ENCODE data around the gene SPATA31E1. TPM values are rescaled to one million over a fixed set of nuclear protein-coding genes. Genes with fewer than 3 reads are reported as not detected.

Gene SPATA31E1
- total and polyA plus RNA-seq, 7 experiments from 2014 or later: not detected

DNA sequence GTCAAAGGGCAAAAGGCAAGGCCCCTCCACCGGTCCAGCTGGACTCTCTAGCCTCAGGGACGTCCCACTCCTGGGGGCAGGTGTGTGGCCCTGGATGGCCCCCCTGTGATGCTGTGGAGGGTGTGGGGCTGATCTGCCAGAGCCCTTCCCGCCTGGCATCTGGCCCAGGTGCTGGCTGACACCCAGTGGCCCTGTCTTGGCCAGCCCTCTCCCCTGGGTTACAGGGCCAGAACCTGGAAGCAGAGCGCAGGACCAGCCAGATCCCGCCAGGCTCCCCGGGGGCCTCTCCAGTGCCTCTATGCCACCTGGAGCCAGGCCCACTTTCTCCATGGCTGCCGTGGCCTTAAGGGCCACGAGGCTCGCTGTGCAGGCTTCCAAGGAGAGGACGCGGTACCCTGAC lies 22.9 kb upstream of the SPATA31E1 start:
- Mint-ChIP-seq H3K4me3 (no peak overlapping the region), H3K27ac (no peak overlapping the region), H3K4me1 (peaks cover 0 to 6% (median 0%) of the 10 kb centered on the region in 7 donors), H3K36me3 (peaks cover 0 to 13% (median 10%) of the 10 kb centered on the region in 5 donors), H3K9me3 (peaks cover 7 to 37% (median 11%) of the 10 kb centered on the region in 11 donors), H3K27me3 (peaks cover 0 to 6% (median 0%) of the 10 kb centered on the region in 5 donors)
- Histone ChIP-seq H3K4me1 (ENCODE audit: control insufficient read depth in 2 of 2, insufficient read depth in 2 of 2, low read length in 2 of 2) (no peaks in the 10 kb centered on the region), H3K9me3 (ENCODE audit: control insufficient read depth in 2 of 3, low read length in 3 of 3) (no peaks in the 10 kb centered on the region), H3K36me3 (ENCODE audit: control insufficient read depth in 2 of 3, insufficient read depth in 3 of 3, low read length in 3 of 3) (no peaks in the 10 kb centered on the region), H3K27me3 (ENCODE audit: control insufficient read depth in 2 of 2, insufficient read depth in 2 of 2, low read length in 2 of 2) (no peaks in the 10 kb centered on the region), H3K4me3 (ENCODE audit: low read length) (no peak overlapping the region), H3K27ac (ENCODE audit: low read depth, low read length) (no peak overlapping the region)
- intact Hi-C loops (cut with micrococcal nuclease): no loop called here
- POLR2A ChIA-PET: no interaction called here
- CTCF ChIA-PET: no interaction called here
- DNase-seq (no peak), ATAC-seq (no peak)

DNA sequence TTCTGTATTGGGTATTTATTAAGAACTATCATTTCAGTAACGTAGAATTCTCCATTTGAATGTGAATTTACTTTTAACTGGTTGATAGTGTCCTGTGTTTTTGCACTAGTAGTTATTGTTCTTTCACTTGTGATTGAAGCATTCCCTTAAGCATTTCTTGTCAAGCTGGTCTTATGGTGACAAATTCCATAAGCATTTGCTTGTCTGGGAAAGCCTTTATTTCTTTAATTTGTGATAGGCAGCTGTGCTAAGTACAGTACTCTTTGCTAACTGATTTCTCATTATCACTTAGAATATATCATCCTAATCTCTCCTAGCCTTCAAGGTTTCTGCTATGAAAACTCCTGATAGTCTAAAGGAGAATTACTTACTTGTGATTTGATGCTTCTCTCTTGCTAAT lies 21.3 kb upstream of the SPATA31E1 start:
- Mint-ChIP-seq H3K9me3 (peaks cover 6 to 31% (median 11%) of the 10 kb centered on the region in 11 donors), H3K27me3 (peaks cover 0 to 6% (median 0%) of the 10 kb centered on the region in 5 donors), H3K27ac (no peak overlapping the region), H3K4me1 (peaks cover 0 to 1% (median 0%) of the 10 kb centered on the region in 7 donors), H3K36me3 (peaks cover 0 to 10% (median 4%) of the 10 kb centered on the region in 5 donors), H3K4me3 (no peak overlapping the region)
- ChIA-PET CTCF (no interaction called here), POLR2A (no interaction called here)
- DNase-seq (no peak), ATAC-seq (no peak)
- no peak overlapping the region for H3K27ac ChIP-seq (ENCODE audit: low read depth, low read length)
- H3K9me3 ChIP-seq (ENCODE audit: control insufficient read depth in 2 of 3, low read length in 3 of 3): no peaks in the 10 kb centered on the region
- intact Hi-C loops (cut with micrococcal nuclease): no loop called here
- no peaks in the 10 kb centered on the region for H3K4me1 ChIP-seq (ENCODE audit: control insufficient read depth in 2 of 2, insufficient read depth in 2 of 2, low read length in 2 of 2)
- H3K4me3 ChIP-seq (ENCODE audit: low read length): no peak overlapping the region
- no peaks in the 10 kb centered on the region for H3K36me3 ChIP-seq (ENCODE audit: control insufficient read depth in 2 of 3, insufficient read depth in 3 of 3, low read length in 3 of 3)
- no peaks in the 10 kb centered on the region for H3K27me3 ChIP-seq (ENCODE audit: control insufficient read depth in 2 of 2, insufficient read depth in 2 of 2, low read length in 2 of 2)

DNA sequence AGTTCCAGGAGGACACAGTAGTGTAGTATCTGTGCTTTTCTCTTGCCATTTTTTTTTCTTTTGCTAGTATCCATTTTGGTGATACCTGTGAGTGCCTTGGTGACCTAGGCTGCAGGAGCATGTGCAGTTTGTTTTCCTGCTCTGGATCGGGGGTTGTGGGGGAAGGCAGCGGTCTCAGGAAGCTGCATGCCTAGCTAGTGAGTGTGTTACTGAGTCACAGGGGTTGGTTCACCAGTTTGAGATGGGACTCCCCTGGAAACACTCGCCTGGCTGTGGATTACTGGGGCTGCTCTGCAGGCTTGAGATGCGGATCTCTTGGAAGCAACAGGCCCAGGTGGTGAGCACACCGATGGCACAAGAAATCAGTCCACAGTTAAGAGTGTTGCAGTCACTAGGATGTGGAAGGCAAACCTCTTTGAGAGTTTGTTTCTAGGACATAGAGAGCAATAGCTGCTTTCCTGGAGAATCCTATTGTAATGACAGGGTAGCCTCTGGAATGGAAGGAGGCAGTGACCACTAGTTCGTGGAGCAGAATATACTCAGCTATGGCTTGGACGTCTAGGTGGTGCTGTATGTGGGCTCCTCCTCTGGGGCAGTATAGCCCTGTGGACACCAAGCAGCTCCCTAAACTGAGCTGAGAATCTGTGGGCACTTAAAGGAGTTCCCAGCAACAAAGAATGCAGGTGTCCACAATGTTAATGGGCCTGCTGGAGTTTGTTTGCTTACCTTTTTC lies 20.0 kb upstream of the SPATA31E1 start:
- H3K27me3 ChIP-seq (ENCODE audit: control insufficient read depth in 2 of 2, insufficient read depth in 2 of 2, low read length in 2 of 2): no peaks in the 10 kb centered on the region
- no peak for DNase-seq
- no peak for ATAC-seq
- CTCF ChIA-PET: no interaction called here
- H3K27me3 Mint-ChIP-seq: peaks cover 0 to 6% (median 3%) of the 10 kb centered on the region in 5 donors
- POLR2A ChIA-PET: no interaction called here
- peaks cover 0 to 10% (median 4%) of the 10 kb centered on the region in 5 donors for H3K36me3 Mint-ChIP-seq
- no peak overlapping the region for H3K27ac ChIP-seq (ENCODE audit: low read depth, low read length)
- H3K4me1 Mint-ChIP-seq: peaks cover 0 to 1% (median 0%) of the 10 kb centered on the region in 7 donors
- no peak overlapping the region for H3K4me3 Mint-ChIP-seq
- H3K4me3 ChIP-seq (ENCODE audit: low read length): no peak overlapping the region
- intact Hi-C loops (cut with micrococcal nuclease): no loop called here
- no peaks in the 10 kb centered on the region for H3K9me3 ChIP-seq (ENCODE audit: control insufficient read depth in 2 of 3, low read length in 3 of 3)
- no peak overlapping the region for H3K27ac Mint-ChIP-seq
- no peaks in the 10 kb centered on the region for H3K36me3 ChIP-seq (ENCODE audit: control insufficient read depth in 2 of 3, insufficient read depth in 3 of 3, low read length in 3 of 3)
- no peaks in the 10 kb centered on the region for H3K4me1 ChIP-seq (ENCODE audit: control insufficient read depth in 2 of 2, insufficient read depth in 2 of 2, low read length in 2 of 2)
- H3K9me3 Mint-ChIP-seq: peaks cover 6 to 31% (median 11%) of the 10 kb centered on the region in 11 donors

DNA sequence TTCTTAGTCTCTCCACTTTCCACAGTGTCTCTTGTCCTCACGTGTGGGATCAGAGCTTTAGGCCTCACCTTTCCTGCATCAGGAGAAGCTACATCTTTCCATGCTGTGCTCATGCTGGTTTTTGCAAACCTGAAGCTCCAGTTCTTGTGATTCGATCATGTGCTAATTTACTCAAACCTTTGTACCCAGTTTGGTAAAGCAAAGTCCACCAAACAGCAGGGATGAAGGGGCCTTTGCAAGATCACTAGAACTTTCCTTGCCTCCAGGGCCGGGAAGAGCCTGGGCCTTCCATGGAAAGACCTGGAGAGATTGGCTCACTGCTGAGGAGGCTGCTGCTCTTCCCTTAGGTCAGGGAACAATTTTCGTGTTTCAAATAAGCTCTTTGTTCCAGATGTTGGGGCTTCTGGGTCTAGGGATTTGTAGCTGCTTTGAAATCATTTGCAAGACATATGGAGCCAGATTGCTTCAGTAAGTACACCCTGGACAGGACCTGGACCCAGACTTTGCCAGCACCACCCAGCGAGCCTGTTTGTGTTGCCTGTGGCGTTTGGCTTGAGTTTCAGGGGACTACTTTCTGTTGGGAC lies 18.7 kb upstream of the SPATA31E1 start:
- Histone ChIP-seq H3K36me3 (ENCODE audit: control insufficient read depth in 2 of 3, insufficient read depth in 3 of 3, low read length in 3 of 3) (no peaks in the 10 kb centered on the region), H3K4me3 (ENCODE audit: low read length) (no peak overlapping the region), H3K9me3 (ENCODE audit: control insufficient read depth in 2 of 3, low read length in 3 of 3) (no peaks in the 10 kb centered on the region), H3K4me1 (ENCODE audit: control insufficient read depth in 2 of 2, insufficient read depth in 2 of 2, low read length in 2 of 2) (no peaks in the 10 kb centered on the region), H3K27ac (ENCODE audit: low read depth, low read length) (no peak overlapping the region), H3K27me3 (ENCODE audit: control insufficient read depth in 2 of 2, insufficient read depth in 2 of 2, low read length in 2 of 2) (no peaks in the 10 kb centered on the region)
- ATAC-seq: no peak
- Mint-ChIP-seq H3K4me1 (peaks cover 0 to 1% (median 0%) of the 10 kb centered on the region in 7 donors), H3K9me3 (peaks cover 6 to 31% (median 11%) of the 10 kb centered on the region in 11 donors), H3K36me3 (peaks cover 0 to 10% (median 4%) of the 10 kb centered on the region in 5 donors), H3K27me3 (peaks cover 0 to 6% (median 3%) of the 10 kb centered on the region in 5 donors), H3K4me3 (no peak overlapping the region), H3K27ac (no peak overlapping the region)
- DNase-seq: no peak
- POLR2A ChIA-PET: no interaction called here
- CTCF ChIA-PET: no interaction called here
- intact Hi-C loops (cut with micrococcal nuclease): no loop called here

DNA sequence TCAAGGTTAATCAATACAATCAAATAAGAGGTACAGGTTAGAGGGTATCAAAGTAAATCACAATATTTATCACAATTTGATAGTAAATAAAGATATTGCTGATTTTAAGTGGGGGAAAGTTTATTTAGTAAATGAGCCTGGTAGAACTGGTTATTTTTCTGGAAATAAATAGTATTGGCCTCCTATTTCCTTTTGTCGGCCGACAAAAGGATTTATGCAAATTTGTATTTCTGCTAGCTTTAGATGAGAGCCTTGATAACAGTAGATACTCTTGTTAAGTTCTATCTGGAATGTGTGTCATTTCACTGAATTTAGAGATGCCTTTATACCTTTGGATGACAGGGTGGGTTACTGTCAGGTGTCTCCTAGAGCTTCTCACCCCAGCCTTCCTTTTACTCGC lies 17.8 kb upstream of the SPATA31E1 start:
- ChIA-PET CTCF (no interaction called here), POLR2A (no interaction called here)
- no peaks in the 10 kb centered on the region for H3K4me1 ChIP-seq (ENCODE audit: control insufficient read depth in 2 of 2, insufficient read depth in 2 of 2, low read length in 2 of 2)
- Mint-ChIP-seq H3K9me3 (peaks cover 3 to 31% (median 10%) of the 10 kb centered on the region in 11 donors), H3K4me3 (no peak overlapping the region), H3K4me1 (peaks cover 0 to 3% (median 0%) of the 10 kb centered on the region in 7 donors), H3K36me3 (peaks cover 0 to 10% (median 4%) of the 10 kb centered on the region in 5 donors), H3K27ac (no peak overlapping the region), H3K27me3 (peaks cover 0 to 6% (median 3%) of the 10 kb centered on the region in 5 donors)
- DNase-seq (no peak), ATAC-seq (no peak)
- intact Hi-C loops (cut with micrococcal nuclease): no loop called here
- H3K36me3 ChIP-seq (ENCODE audit: control insufficient read depth in 2 of 3, insufficient read depth in 3 of 3, low read length in 3 of 3): no peaks in the 10 kb centered on the region
- H3K27ac ChIP-seq (ENCODE audit: low read depth, low read length): no peak overlapping the region
- H3K4me3 ChIP-seq (ENCODE audit: low read length): no peak overlapping the region
- no peaks in the 10 kb centered on the region for H3K9me3 ChIP-seq (ENCODE audit: control insufficient read depth in 2 of 3, low read length in 3 of 3)
- H3K27me3 ChIP-seq (ENCODE audit: control insufficient read depth in 2 of 2, insufficient read depth in 2 of 2, low read length in 2 of 2): no peaks in the 10 kb centered on the region

DNA sequence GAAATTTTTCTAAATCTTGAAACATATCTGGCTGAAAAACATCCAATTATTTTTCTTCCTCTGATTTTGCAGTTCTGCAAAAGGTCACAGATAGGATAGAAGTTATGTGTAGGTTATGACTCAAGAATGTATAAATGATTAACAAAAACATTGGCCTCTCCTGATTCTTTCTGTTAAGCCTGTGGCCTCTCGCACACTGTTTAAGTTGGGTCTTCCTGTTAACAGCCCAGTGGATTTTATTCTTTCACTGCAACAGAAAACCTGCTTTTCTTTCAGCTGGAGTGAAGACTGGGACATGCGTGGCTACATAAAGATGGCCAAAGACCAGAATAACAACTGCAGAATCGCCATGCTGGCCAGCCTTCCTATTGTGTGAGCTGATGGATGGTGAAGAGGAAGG lies 17.1 kb upstream of the SPATA31E1 start:
- H3K4me1 Mint-ChIP-seq: peaks cover 0 to 3% (median 0%) of the 10 kb centered on the region in 7 donors
- Histone ChIP-seq H3K9me3 (ENCODE audit: control insufficient read depth in 2 of 3, low read length in 3 of 3) (no peaks in the 10 kb centered on the region), H3K27me3 (ENCODE audit: control insufficient read depth in 2 of 2, insufficient read depth in 2 of 2, low read length in 2 of 2) (no peaks in the 10 kb centered on the region), H3K4me1 (ENCODE audit: control insufficient read depth in 2 of 2, insufficient read depth in 2 of 2, low read length in 2 of 2) (no peaks in the 10 kb centered on the region), H3K36me3 (ENCODE audit: control insufficient read depth in 2 of 3, insufficient read depth in 3 of 3, low read length in 3 of 3) (no peaks in the 10 kb centered on the region), H3K27ac (ENCODE audit: low read depth, low read length) (no peak overlapping the region), H3K4me3 (ENCODE audit: low read length) (no peak overlapping the region)
- intact Hi-C loops (cut with micrococcal nuclease): no loop called here
- H3K4me3 Mint-ChIP-seq: no peak overlapping the region
- peaks cover 0 to 8% (median 2%) of the 10 kb centered on the region in 5 donors for H3K36me3 Mint-ChIP-seq
- H3K9me3 Mint-ChIP-seq: peaks cover under 1 to 25% (median 9%) of the 10 kb centered on the region in 11 donors
- H3K27ac Mint-ChIP-seq: no peak overlapping the region
- CTCF ChIA-PET: no interaction called here
- DNase-seq (no peak), ATAC-seq (no peak)
- peaks cover 0 to 6% (median 3%) of the 10 kb centered on the region in 5 donors for H3K27me3 Mint-ChIP-seq
- POLR2A ChIA-PET: no interaction called here

All from naive thymus-derived CD4-positive, alpha-beta T cell (primary cell).